Esophagus muscularis mucosa (tissue), 4 donors: Measurements from ENCODE around the gene FDX1. TPM values are rescaled to one million over a fixed set of nuclear protein-coding genes. Genes with fewer than 3 reads are reported as not detected.

Source experiments
- DNase-seq: peaks from one replicate; pipeline ENCODE4 v3.0.0-alpha.2; 2017; ENCODE audit errors: extremely low spot score
- H3K27ac ChIP-seq, 4 donors: fragments of 200-600 bp; sonication (generic); replicated peaks in 1 of 4; 1 replicate in 3 of 4; 2 replicates in 1 of 4; pipeline ENCODE4 v1.5.1; 2016 to 2019; ENCODE audit warnings: mild to moderate bottlenecking in 1 of 4
- H3K27me3 ChIP-seq, 4 donors: fragments of 200-600 bp; sonication (generic); one replicate each; pipeline versions ENCODE4 v1.5.1 to v1.6.0; 2016 to 2019
- H3K36me3 ChIP-seq, 4 donors: fragments of 200-600 bp; sonication (generic); one replicate each; pipeline ENCODE4 v1.5.1; 2016 to 2019
- H3K4me1 ChIP-seq, 4 donors: fragments of 200-600 bp; sonication (generic); one replicate each; pipeline ENCODE4 v1.5.1; 2016 to 2019
- H3K4me3 ChIP-seq, 4 donors: fragments of 200-600 bp; sonication (generic); 1 replicate in 2 of 4; 2 replicates in 2 of 4; pipeline ENCODE4 v1.5.1; 2016 to 2019; ENCODE audit warnings: mild to moderate bottlenecking in 4 of 4, moderate library complexity in 1 of 4
- H3K9me3 ChIP-seq, 4 donors: fragments of 200-600 bp; sonication (generic); 1 replicate in 3 of 4; 2 replicates in 1 of 4; pipeline ENCODE4 v1.5.1; 2016 to 2019
- EP300 ChIP-seq: sonication (generic); formaldehyde crosslinking; IDR thresholded peaks from one replicate; pipeline ENCODE4 v1.6.1; 2017; ENCODE audit warnings: antibody characterized with exemption
- POLR2A ChIP-seq: fragments of 450-650 bp; IDR thresholded peaks from one replicate; pipeline ENCODE4 v1.6.1; 2017; ENCODE audit warnings: antibody characterized with exemption, moderate library complexity, mild to moderate bottlenecking, low read depth
- POLR2AphosphoS5 ChIP-seq, 2 donors: sonication (generic); formaldehyde crosslinking; IDR thresholded peaks; one replicate each; pipeline ENCODE4 v1.6.1; 2017; ENCODE audit warnings: antibody characterized with exemption in 2 of 2
- WGBS: methylation state at CpG from one replicate; pipeline ENCODE4 v1.1.5; 2018; 5-methylcytosine and 5-hydroxymethylcytosine counted together
- intact Hi-C: fragments of 100-400 bp; cut with DNase I; formaldehyde crosslinking; loops from one replicate; pipeline ENCODE4 v1.15.1; 2023
- total RNA-seq, 4 donors: library from RNA; depleted of rRNA; stranded (reverse); fragments of >200 nt; gene quantifications; one replicate each; pipeline versions ENCODE4 v1.1.0 to v1.2.1, GENCODE V29; 2016
- TF ChIP-seq, protein P1 (sequence below), 3 experiments: fragments of 200-600 bp in 2 of 3; fragments of 450-650 bp in 1 of 3; sonication (generic) in 2 of 3; IDR thresholded peaks; one replicate each; pipeline ENCODE4 v1.5.1; 2017 to 2019; ENCODE audit warnings: antibody characterized with exemption in 3 of 3, mild to moderate bottlenecking in 2 of 3, moderate library complexity in 1 of 3

FDX1 gene
- total RNA-seq, 4 donors from 2014 or later, result 12.0 to 15.7 (median 13.6) TPM

DNA sequence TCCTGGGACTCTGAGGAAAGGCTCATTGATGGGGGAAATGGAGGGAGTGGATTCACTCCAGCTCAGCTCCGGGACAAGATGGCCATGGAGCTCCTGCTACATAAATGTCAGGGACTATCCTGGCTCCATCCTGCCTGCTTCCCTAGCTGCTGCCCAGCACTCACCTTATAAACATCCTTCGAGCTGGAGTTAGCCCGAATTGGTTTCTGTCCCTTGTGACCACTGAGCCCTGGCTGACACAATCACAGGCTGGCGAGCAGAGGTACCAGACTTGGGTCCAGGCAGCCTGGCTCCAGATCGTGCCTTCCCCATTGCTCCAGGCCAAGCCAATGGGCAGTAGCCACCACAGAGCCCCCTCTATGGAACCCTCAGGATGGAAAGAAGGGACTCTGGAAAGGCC lies 77.6 kb downstream of the FDX1 start:
- TF ChIP-seq, protein P1, sequence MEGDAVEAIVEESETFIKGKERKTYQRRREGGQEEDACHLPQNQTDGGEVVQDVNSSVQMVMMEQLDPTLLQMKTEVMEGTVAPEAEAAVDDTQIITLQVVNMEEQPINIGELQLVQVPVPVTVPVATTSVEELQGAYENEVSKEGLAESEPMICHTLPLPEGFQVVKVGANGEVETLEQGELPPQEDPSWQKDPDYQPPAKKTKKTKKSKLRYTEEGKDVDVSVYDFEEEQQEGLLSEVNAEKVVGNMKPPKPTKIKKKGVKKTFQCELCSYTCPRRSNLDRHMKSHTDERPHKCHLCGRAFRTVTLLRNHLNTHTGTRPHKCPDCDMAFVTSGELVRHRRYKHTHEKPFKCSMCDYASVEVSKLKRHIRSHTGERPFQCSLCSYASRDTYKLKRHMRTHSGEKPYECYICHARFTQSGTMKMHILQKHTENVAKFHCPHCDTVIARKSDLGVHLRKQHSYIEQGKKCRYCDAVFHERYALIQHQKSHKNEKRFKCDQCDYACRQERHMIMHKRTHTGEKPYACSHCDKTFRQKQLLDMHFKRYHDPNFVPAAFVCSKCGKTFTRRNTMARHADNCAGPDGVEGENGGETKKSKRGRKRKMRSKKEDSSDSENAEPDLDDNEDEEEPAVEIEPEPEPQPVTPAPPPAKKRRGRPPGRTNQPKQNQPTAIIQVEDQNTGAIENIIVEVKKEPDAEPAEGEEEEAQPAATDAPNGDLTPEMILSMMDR (IDR thresholded peaks at IDR 0.05), result no peak
- TF ChIP-seq POLR2AphosphoS5 (IDR thresholded peaks at IDR 0.05) (no peak), EP300 (no peak), POLR2A (no peak)
- intact Hi-C loops, result no loop called here
- DNase-seq, result peak; percentile 75
- no peaks in the 10 kb centered on the region for H3K4me1 ChIP-seq
- no peak overlapping the region for H3K27ac ChIP-seq
- H3K4me3 ChIP-seq, result no peak overlapping the region
- no peaks in the 10 kb centered on the region for H3K9me3 ChIP-seq
- H3K27me3 ChIP-seq, result no peaks in the 10 kb centered on the region
- WGBS, result 87% methylated on average over 5 of the region's 5 CpGs
- no peaks in the 10 kb centered on the region for H3K36me3 ChIP-seq

DNA sequence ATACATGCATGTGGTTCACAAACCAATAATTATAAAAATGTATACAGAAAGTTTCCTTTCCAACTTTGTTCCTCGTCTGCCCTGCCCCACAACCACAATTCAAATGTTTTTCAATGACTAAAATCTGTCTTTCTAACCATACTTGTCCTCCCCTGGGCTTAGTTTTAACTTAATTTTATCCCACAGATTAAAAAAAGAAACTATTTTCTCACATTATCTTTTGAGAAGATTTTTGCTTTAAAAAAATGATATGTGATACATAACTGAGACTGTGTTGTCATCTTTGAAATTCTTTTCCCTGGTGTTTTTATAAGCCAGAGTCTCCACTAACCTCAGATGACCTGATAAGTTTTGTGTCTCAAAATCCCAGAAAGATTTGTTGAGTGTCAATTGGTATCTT lies 79.0 kb downstream of the FDX1 start:
- H3K9me3 ChIP-seq, result no peaks in the 10 kb centered on the region
- intact Hi-C loops, result no loop called here
- peaks cover 0 to 6% (median 0%) of the 10 kb centered on the region in 4 donors for H3K4me1 ChIP-seq
- DNase-seq, result no peak
- H3K4me3 ChIP-seq, result no peak overlapping the region
- no peaks in the 10 kb centered on the region for H3K27me3 ChIP-seq
- H3K27ac ChIP-seq, result no peak overlapping the region
- H3K36me3 ChIP-seq, result no peaks in the 10 kb centered on the region
- WGBS, result 80% methylated on average over 1 of the region's 1 CpG
- TF ChIP-seq POLR2AphosphoS5 (IDR thresholded peaks at IDR 0.05) (no peak), EP300 (no peak), POLR2A (no peak)
- TF ChIP-seq, protein P1 (IDR thresholded peaks at IDR 0.05), result no peak

DNA sequence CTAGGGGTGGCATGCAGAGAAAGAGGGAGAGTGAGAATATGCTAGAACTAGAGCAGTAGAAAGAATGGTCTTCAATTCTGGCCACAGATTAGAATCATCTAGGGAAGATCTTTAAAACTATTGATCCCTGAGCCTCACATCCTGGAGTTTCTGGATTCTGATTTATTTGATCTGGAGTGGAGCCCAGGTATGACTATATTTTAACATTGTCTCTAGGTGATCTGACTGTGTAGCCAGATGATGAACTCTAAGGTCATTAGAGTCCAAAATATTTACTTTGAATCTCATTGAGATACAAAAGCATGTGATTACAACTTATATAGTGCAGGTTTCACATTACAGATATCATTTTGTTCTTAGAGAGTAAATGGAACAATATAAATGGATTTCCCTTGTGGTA lies 79.7 kb downstream of the FDX1 start:
- intact Hi-C loops, result no loop called here
- H3K4me1 ChIP-seq, result peaks cover 0 to 10% (median 0%) of the 10 kb centered on the region in 4 donors
- TF ChIP-seq POLR2AphosphoS5 (IDR thresholded peaks at IDR 0.05) (no peak), POLR2A (no peak), EP300 (no peak)
- TF ChIP-seq, protein P1 (IDR thresholded peaks at IDR 0.05), result no peak
- H3K27me3 ChIP-seq, result no peaks in the 10 kb centered on the region
- H3K36me3 ChIP-seq, result no peaks in the 10 kb centered on the region
- no peak for DNase-seq
- H3K27ac ChIP-seq, result no peak overlapping the region
- H3K9me3 ChIP-seq, result no peaks in the 10 kb centered on the region
- H3K4me3 ChIP-seq, result no peak overlapping the region

DNA sequence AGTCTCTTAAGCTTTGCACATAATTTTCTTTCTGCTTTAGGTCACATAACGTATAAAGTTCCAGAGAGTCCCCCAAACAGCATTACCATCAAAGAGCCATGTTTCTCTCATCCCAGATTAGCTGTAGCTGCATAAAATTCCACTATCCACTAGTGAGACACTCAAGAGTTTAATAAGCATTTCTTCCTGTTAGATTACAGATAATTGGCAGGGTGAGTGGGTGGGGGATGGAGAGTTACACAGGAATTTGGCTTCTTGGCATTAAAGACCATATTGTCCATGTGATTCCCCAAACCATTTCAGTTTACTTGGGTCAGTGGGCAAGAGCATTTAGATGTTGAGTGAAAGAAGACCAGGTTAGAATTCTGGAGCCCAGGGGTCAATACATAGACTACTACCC lies 82.3 kb downstream of the FDX1 start:
- no peak for DNase-seq
- TF ChIP-seq POLR2AphosphoS5 (IDR thresholded peaks at IDR 0.05) (no peak), EP300 (no peak), POLR2A (no peak)
- TF ChIP-seq, protein P1 (IDR thresholded peaks at IDR 0.05), result no peak
- H3K27ac ChIP-seq, result no peak overlapping the region
- no peaks in the 10 kb centered on the region for H3K36me3 ChIP-seq
- H3K9me3 ChIP-seq, result no peaks in the 10 kb centered on the region
- intact Hi-C loops, result no loop called here
- peaks cover 0 to 10% (median 0%) of the 10 kb centered on the region in 4 donors for H3K4me1 ChIP-seq
- H3K4me3 ChIP-seq, result no peak overlapping the region
- 84% methylated on average over 1 of the region's 1 CpG for WGBS
- H3K27me3 ChIP-seq, result no peaks in the 10 kb centered on the region

DNA sequence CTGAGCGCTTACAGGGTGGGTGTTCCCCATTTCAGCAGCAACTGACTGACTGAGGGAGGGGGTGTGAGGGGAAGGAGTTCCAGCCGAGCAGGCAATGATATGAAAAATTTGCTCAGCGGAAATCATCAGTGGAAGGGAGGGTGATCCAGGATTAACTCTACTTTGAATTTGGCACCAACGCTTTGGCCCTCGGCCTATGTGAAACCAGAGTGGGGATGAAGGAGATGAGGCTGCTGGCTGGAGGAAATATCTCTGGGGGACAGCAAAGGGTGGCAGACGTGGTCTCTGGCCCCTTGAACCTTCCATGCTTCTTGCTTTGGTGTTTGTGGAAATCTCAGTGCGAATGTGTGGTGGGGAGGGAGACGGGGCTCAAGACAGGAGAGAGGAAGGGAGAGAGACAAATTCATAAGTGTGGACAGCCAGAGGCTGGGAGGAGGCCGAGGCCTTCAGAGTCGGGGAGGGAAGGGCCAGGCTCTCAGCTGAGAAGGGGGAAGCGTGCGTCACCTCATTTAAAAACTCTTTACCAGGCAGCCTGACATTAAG lies 83.6 kb downstream of the FDX1 start:
- Histone ChIP-seq H3K27me3 (no peaks in the 10 kb centered on the region), H3K27ac (no peak overlapping the region)
- 58% methylated on average over 12 of the region's 12 CpGs for WGBS

More for the DNA sequence above, 83.6 kb downstream of the FDX1 start:
- H3K36me3 ChIP-seq, result no peaks in the 10 kb centered on the region
- no peaks in the 10 kb centered on the region for H3K9me3 ChIP-seq
- TF ChIP-seq, protein P1 (IDR thresholded peaks at IDR 0.05), result no peak
- no peak for TF ChIP-seq POLR2AphosphoS5 (IDR thresholded peaks at IDR 0.05)
- no peak for TF ChIP-seq EP300
- TF ChIP-seq POLR2A, result no peak
- H3K4me3 ChIP-seq, result no peak overlapping the region
- DNase-seq, result peak; percentile 72
- H3K4me1 ChIP-seq, result peaks cover 0 to 10% (median 0%) of the 10 kb centered on the region in 4 donors
- intact Hi-C loops, result no loop called here
